NCI-H526 treated with DMSO at 0.1 percent for 48 hours (cell line): ENCODE results near the gene ASAP3.

Experiments used
- DNase-seq: peaks from one replicate; lab custom pipeline; 2025; lab: John Stamatoyannopoulos, UW

Gene ASAP3

GRCh38 chr1:23477359-23478144 lies 6.4 kb downstream of the ASAP3 start:
- DNase-seq, result no peak

- DNase-seq, result no peak
Observed at GRCh38 chr1:23475641-23476040, 8.3 kb downstream of the ASAP3 start.

GRCh38 chr1:23475134-23475628 lies 8.8 kb downstream of the ASAP3 start:
- DNase-seq, result no peak

GRCh38 chr1:23473037-23473800 lies 10.8 kb downstream of the ASAP3 start:
- no peak for DNase-seq

GRCh38 chr1:23472351-23473036 lies 11.5 kb downstream of the ASAP3 start:
- DNase-seq, result no peak

- no peak for DNase-seq
Observed at GRCh38 chr1:23471473-23472075, 12.4 kb downstream of the ASAP3 start.

- no peak for DNase-seq
Observed at GRCh38 chr1:23470282-23471070, 13.5 kb downstream of the ASAP3 start.

- no peak for DNase-seq
Observed at GRCh38 chr1:23469372-23469982, 14.5 kb downstream of the ASAP3 start.

GRCh38 chr1:23466423-23466989 lies 17.5 kb downstream of the ASAP3 start:
- no peak for DNase-seq

- DNase-seq, result no peak
Observed at GRCh38 chr1:23463286-23463685, 20.7 kb downstream of the ASAP3 start.

- no peak for DNase-seq
Observed at GRCh38 chr1:23462766-23463165, 21.2 kb downstream of the ASAP3 start.

GRCh38 chr1:23461050-23461449 lies 22.9 kb downstream of the ASAP3 start:
- no peak for DNase-seq

GRCh38 chr1:23460519-23460918 lies 23.5 kb downstream of the ASAP3 start:
- no peak for DNase-seq

- no peak for DNase-seq
Observed at GRCh38 chr1:23459338-23459757, 24.6 kb downstream of the ASAP3 start.

GRCh38 chr1:23456226-23456625 lies 27.8 kb downstream of the ASAP3 start:
- no peak for DNase-seq

- no peak for DNase-seq
Observed at GRCh38 chr1:23453455-23454000, 30.5 kb downstream of the ASAP3 start.

- DNase-seq, result peak; percentile 28
Observed at GRCh38 chr1:23452011-23452411, 32.0 kb downstream of the ASAP3 start.

GRCh38 chr1:23451441-23451840 lies 32.5 kb downstream of the ASAP3 start:
- DNase-seq, result no peak

GRCh38 chr1:23450894-23451293 lies 33.1 kb downstream of the ASAP3 start:
- no peak for DNase-seq

GRCh38 chr1:23449958-23450357 lies 34.0 kb downstream of the ASAP3 start:
- DNase-seq, result no peak
